Upper lobe of left lung (tissue), 6 donors: ENCODE measurements around the gene HS3ST3A1. TPM values are rescaled to one million over a fixed set of nuclear protein-coding genes. Genes with fewer than 3 reads are reported as not detected.
"Not testable (repeated sequence)": the region's sequence is repeated elsewhere in the genome, so short reads cannot be mapped to it uniquely, and the experiment has no call there.

Source experiments
- ATAC-seq, 2 donors: fragments of 200-7000 bp; cut with Tn5 transposase; one replicate each; pipeline ENCODE4 v1.9.1; 2022; ENCODE audit warnings: mild to moderate bottlenecking in 2 of 2, moderate library complexity in 2 of 2; ENCODE audit not compliant: low FRiP score in 2 of 2
- DNase-seq, 2 donors: peaks; one replicate each; pipeline ENCODE4 v3.0.0-alpha.2; 2019 to 2020
- H3K27ac ChIP-seq, 4 donors: fragments of 200-600 bp; sonication (generic); one replicate each; pipeline ENCODE4 v1.5.1; 2016 to 2019
- H3K27me3 ChIP-seq, 4 donors: fragments of 200-600 bp; sonication (generic); one replicate each; pipeline ENCODE4 v1.5.1; 2017 to 2019
- H3K36me3 ChIP-seq, 4 donors: fragments of 200-600 bp; sonication (generic); one replicate each; pipeline ENCODE4 v1.5.1; 2016 to 2019
- H3K4me1 ChIP-seq, 4 donors: fragments of 200-600 bp; sonication (generic); one replicate each; pipeline ENCODE4 v1.5.1; 2018 to 2019
- H3K4me3 ChIP-seq, 4 donors: fragments of 200-600 bp; sonication (generic); one replicate each; pipeline ENCODE4 v1.5.1; 2017 to 2019; ENCODE audit warnings: mild to moderate bottlenecking in 2 of 4, moderate library complexity in 1 of 4
- H3K9me3 ChIP-seq, 4 donors: fragments of 200-600 bp; sonication (generic); one replicate each; pipeline ENCODE4 v1.5.1; 2018 to 2019
- EP300 ChIP-seq, 4 donors: sonication (generic); formaldehyde crosslinking; IDR thresholded peaks; one replicate each; pipeline ENCODE4 v1.5.1; 2017; ENCODE audit warnings: antibody characterized with exemption in 4 of 4, control low read depth in 2 of 4
- POLR2A ChIP-seq, 4 donors: fragments of 450-650 bp; IDR thresholded peaks; one replicate each; pipeline ENCODE4 v1.5.1; 2016 to 2017; ENCODE audit warnings: antibody characterized with exemption in 4 of 4, mild to moderate bottlenecking in 2 of 4
- POLR2AphosphoS5 ChIP-seq, 2 donors: sonication (generic); formaldehyde crosslinking; IDR thresholded peaks; one replicate each; pipeline ENCODE4 v1.5.1; 2017; ENCODE audit warnings: antibody characterized with exemption in 2 of 2
- WGBS, 2 donors: methylation state at CpG; one replicate each; pipeline ENCODE4 v1.1.5; 2017 to 2018; 5-methylcytosine and 5-hydroxymethylcytosine counted together
- total RNA-seq, 6 donors: library from RNA; depleted of rRNA in 4 of 6; stranded (reverse); fragments of >200 nt in 4 of 6; gene quantifications; one replicate each; pipeline versions ENCODE4 v1.1.0 to v1.2.1, GENCODE V29; 2016 to 2021
- TF ChIP-seq, protein P1 (sequence below), 6 experiments: fragments of 450-650 bp in 4 of 6; fragments of 200-600 bp in 2 of 6; sonication (generic) in 2 of 6; IDR thresholded peaks; one replicate each; pipeline ENCODE4 v1.5.1; 2016 to 2019; ENCODE audit warnings: antibody characterized with exemption in 6 of 6
- donor health status: DM: no; HTN: no; CAD: no; lungs with moderate emphysema.
- donor health status: DM: no; HTN: yes; CAD: no; lungs with severe emphysema.

Gene HS3ST3A1
- total RNA-seq, 6 donors from 2014 or later = 1.3 to 10.5 (median 2.2) TPM

DNA sequence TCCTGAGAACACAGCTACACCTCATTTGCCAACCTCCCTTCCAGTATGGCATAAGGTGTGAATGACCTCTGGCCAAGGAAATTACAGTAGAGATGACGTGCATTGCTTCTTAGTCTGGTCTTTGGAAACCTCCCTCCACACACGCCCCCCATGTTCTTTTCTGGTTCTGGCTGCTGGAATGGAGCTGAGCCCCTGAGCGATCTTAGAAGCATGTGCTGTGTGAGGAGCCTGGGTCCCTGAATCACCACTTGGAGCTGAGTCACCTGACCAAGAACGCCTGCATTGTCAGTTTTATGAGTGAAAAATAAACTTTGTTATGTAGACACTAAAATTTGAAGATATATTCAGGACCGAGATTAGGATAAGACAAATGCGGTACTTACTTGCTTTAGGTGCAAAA is 51.4 kb downstream of the HS3ST3A1 start:
- WGBS, 2 donors = 86 to 89% methylated on average over 6 of the region's 6 CpGs
- DNase-seq = no peak
- no peak overlapping the region for H3K4me3 ChIP-seq
- no peak for TF ChIP-seq EP300 (IDR thresholded peaks at IDR 0.05)
- no peak for ATAC-seq
- no peaks in the 10 kb centered on the region for H3K27me3 ChIP-seq
- no peaks in the 10 kb centered on the region for H3K36me3 ChIP-seq
- no peaks in the 10 kb centered on the region for H3K9me3 ChIP-seq
- no peak overlapping the region for H3K27ac ChIP-seq
- H3K4me1 ChIP-seq = no peaks in the 10 kb centered on the region

DNA sequence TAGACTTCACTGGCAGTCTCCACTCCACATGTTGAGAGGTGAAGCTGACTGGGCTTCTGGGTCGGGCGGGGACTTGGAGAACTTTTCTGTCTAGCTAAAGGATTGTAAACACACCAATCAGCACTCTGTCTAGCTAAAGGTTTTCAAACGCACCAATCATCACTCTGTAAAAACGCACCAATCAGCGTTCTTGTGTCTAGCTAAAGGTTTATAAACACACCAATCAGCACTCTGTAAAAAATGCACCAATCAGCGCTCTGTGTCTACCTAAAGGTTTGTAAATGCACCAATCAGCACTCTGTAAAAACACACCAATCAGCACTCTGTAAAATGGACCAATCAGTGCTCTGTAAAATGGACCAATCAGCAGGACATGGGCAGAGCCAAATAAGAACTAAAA is 53.2 kb downstream of the HS3ST3A1 start:
- DNase-seq, H3K4me1 ChIP-seq, H3K36me3 ChIP-seq, H3K27me3 ChIP-seq, H3K27ac ChIP-seq, ATAC-seq, H3K4me3 ChIP-seq, H3K9me3 ChIP-seq: not testable (repeated sequence)
- WGBS, 2 donors = 84 to 98% methylated on average over 6 of the region's 6 CpGs

DNA sequence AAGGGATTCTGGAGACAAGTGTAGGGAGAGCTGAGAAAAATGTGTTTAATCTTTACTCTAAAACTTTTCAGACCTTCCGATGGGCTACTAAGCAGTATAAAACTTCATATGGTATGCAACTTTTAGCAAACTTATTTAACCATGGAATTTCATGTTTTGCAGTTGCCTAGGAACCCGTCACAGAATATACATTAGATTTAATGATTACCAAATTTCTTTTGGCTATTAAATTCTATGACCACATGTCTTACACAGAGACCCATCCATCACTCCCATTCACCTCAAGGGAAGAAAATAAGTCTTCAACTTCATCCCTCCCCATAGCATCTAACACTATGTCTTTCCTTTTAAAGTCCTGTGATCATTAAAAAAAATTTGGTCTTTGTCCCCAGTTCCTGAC is 54.9 kb downstream of the HS3ST3A1 start:
- H3K36me3 ChIP-seq = no peaks in the 10 kb centered on the region
- no peak overlapping the region for H3K27ac ChIP-seq
- no peak overlapping the region for H3K4me3 ChIP-seq
- DNase-seq = no peak
- H3K9me3 ChIP-seq = no peaks in the 10 kb centered on the region
- TF ChIP-seq POLR2AphosphoS5 (IDR thresholded peaks at IDR 0.05) = no peak
- no peak for TF ChIP-seq POLR2A (IDR thresholded peaks at IDR 0.05)
- TF ChIP-seq, protein P1, sequence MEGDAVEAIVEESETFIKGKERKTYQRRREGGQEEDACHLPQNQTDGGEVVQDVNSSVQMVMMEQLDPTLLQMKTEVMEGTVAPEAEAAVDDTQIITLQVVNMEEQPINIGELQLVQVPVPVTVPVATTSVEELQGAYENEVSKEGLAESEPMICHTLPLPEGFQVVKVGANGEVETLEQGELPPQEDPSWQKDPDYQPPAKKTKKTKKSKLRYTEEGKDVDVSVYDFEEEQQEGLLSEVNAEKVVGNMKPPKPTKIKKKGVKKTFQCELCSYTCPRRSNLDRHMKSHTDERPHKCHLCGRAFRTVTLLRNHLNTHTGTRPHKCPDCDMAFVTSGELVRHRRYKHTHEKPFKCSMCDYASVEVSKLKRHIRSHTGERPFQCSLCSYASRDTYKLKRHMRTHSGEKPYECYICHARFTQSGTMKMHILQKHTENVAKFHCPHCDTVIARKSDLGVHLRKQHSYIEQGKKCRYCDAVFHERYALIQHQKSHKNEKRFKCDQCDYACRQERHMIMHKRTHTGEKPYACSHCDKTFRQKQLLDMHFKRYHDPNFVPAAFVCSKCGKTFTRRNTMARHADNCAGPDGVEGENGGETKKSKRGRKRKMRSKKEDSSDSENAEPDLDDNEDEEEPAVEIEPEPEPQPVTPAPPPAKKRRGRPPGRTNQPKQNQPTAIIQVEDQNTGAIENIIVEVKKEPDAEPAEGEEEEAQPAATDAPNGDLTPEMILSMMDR (IDR thresholded peaks at IDR 0.05) = no peak
- TF ChIP-seq EP300 (IDR thresholded peaks at IDR 0.05) = no peak
- ATAC-seq = no peak
- WGBS, 2 donors = 74 to 92% methylated on average over 2 of the region's 2 CpGs
- no peaks in the 10 kb centered on the region for H3K27me3 ChIP-seq
- no peaks in the 10 kb centered on the region for H3K4me1 ChIP-seq

DNA sequence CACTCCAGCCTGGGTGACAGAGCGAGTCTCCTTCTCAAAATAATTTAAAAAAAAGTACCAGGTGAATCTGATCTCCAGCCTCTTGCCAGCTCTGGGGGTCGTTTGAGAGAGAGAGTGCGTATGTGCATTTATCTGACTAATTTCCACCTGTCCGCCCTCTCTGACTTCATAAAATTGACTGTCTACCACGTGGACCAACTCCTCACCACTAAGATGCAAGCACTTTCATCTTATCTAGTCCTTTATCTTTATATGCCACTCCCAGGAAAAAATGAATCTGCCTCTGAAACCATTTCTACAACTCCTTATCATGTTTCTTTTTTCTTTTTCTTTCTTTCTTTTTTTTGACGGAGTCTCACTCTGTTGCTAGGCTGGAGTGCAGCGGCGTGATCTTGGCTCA is 55.8 kb downstream of the HS3ST3A1 start:
- ATAC-seq = no peak

DNA sequence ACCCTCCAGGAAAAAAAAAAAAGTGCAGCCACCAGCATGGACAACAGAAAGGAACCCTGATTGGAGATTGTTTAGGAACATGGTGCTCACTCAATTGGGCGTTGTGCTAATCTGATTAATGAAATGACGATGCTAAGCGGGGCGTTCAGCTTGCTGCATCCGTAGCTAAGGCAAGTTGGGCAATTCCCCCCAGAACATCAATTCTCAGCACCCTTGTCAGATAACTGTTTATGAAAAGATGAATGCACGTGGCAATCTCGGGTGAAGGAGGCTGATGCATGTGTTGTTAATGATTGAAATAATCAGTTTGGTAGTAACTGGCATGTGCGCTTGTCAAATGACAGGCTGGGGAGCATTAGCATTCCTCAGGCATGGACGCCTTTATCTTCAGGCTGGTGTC is 57.0 kb downstream of the HS3ST3A1 start:
- Histone ChIP-seq H3K27ac (peak overlapping the region in 1 of 4 donors; percentile 13), H3K36me3 (no peaks in the 10 kb centered on the region), H3K4me3 (no peak overlapping the region), H3K27me3 (no peaks in the 10 kb centered on the region), H3K4me1 (no peaks in the 10 kb centered on the region), H3K9me3 (no peaks in the 10 kb centered on the region)
- DNase-seq (no peak), ATAC-seq (peak in 1 of 2 donors; percentile 50)
- no peak for TF ChIP-seq POLR2AphosphoS5 (IDR thresholded peaks at IDR 0.05)
- TF ChIP-seq EP300 (IDR thresholded peaks at IDR 0.05) = no peak
- TF ChIP-seq, protein P1 (IDR thresholded peaks at IDR 0.05) = no peak
- TF ChIP-seq POLR2A (IDR thresholded peaks at IDR 0.05) = no peak
- 72 to 76% methylated on average over 9 of the region's 9 CpGs for WGBS, 2 donors

More for the DNA sequence above, 55.8 kb downstream of the HS3ST3A1 start:
- Histone ChIP-seq H3K36me3 (no peaks in the 10 kb centered on the region), H3K4me1 (no peaks in the 10 kb centered on the region), H3K27me3 (no peaks in the 10 kb centered on the region), H3K4me3 (no peak overlapping the region), H3K27ac (no peak overlapping the region), H3K9me3 (no peaks in the 10 kb centered on the region)
- DNase-seq = no peak
- 70 to 72% methylated on average over 8 of the region's 8 CpGs for WGBS, 2 donors
- TF ChIP-seq POLR2AphosphoS5 (IDR thresholded peaks at IDR 0.05) (no peak), EP300 (IDR thresholded peaks at IDR 0.05) (no peak), POLR2A (IDR thresholded peaks at IDR 0.05) (no peak)
- TF ChIP-seq, protein P1 (IDR thresholded peaks at IDR 0.05) = no peak

DNA sequence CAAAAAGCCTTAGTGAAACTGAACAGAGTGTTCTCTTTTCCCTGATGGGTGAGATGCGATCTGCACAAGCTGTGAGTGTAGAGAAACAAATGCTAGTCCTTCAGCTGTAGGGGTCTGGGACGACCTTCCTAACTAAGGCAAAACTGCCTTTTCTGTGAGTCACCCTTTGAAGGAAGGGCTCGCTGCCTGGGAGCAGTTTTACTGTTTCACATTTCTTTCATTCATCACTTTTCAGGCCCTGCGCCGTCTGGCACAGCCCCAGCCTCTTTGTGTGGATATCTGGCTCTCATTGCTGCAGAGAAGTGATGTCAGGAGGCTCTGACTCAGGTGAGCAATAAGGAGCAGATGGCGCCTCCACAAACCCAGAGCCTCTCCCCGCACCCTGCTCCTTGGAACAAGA is 57.4 kb downstream of the HS3ST3A1 start:
- no peak overlapping the region for H3K4me3 ChIP-seq
- ATAC-seq (peak; percentile 74 to 76), DNase-seq (peak; percentile 6 to 35)
- TF ChIP-seq, protein P1 (IDR thresholded peaks at IDR 0.05) = no peak
- TF ChIP-seq EP300 (IDR thresholded peaks at IDR 0.05) = peak in 2 of 4 donors; percentile 45 to 76
- TF ChIP-seq POLR2AphosphoS5 (IDR thresholded peaks at IDR 0.05) = peak in 1 of 2 donors; percentile 62
- no peak for TF ChIP-seq POLR2A (IDR thresholded peaks at IDR 0.05)
- peak overlapping the region in 1 of 4 donors; percentile 13 for H3K27ac ChIP-seq
- H3K36me3 ChIP-seq = no peaks in the 10 kb centered on the region
- no peaks in the 10 kb centered on the region for H3K4me1 ChIP-seq
- no peaks in the 10 kb centered on the region for H3K27me3 ChIP-seq
- WGBS, 2 donors = 61 to 62% methylated on average over 7 of the region's 7 CpGs
- H3K9me3 ChIP-seq = no peaks in the 10 kb centered on the region
